IPS-20b (cell line): ENCODE measurements around the gene DOCK10.
A peak's percentile ranks its signal among the peaks of the same experiment; 100 is the strongest.
"Not testable (repeated sequence)": the region's sequence is repeated elsewhere in the genome, so short reads cannot be mapped to it uniquely, and the experiment has no call there.

Experiments
- H3K27ac ChIP-seq: one replicate; pipeline ENCODE4 v1.5.1; 2013; ENCODE audit warnings: low read length
- H3K27me3 ChIP-seq: 2 replicates; pipeline ENCODE4 v1.6.1; 2013; ENCODE audit warnings: mild to moderate bottlenecking, low read length, inconsistent platforms; ENCODE audit not compliant: insufficient read depth
- H3K36me3 ChIP-seq: 2 replicates; pipeline ENCODE4 v1.6.1; 2013; ENCODE audit warnings: low read depth, mild to moderate bottlenecking, inconsistent platforms, low read length, moderate library complexity; ENCODE audit not compliant: insufficient read depth
- H3K4me1 ChIP-seq: 2 replicates; pipeline ENCODE4 v1.6.1; 2013; ENCODE audit warnings: mild to moderate bottlenecking, control low read depth, inconsistent platforms, low read length, moderate library complexity; ENCODE audit not compliant: insufficient read depth
- H3K4me3 ChIP-seq: 2 replicates; pipeline ENCODE4 v1.5.1; 2013; ENCODE audit warnings: mild to moderate bottlenecking, low read length, inconsistent platforms
- H3K9ac ChIP-seq: 2 replicates; pipeline ENCODE4 v1.6.1; 2013; ENCODE audit warnings: low read depth, mild to moderate bottlenecking, inconsistent platforms, low read length, moderate library complexity
- H3K9me3 ChIP-seq: 2 replicates; pipeline ENCODE4 v1.6.1; 2013; ENCODE audit warnings: mild to moderate bottlenecking, low read depth, low read length, inconsistent platforms; ENCODE audit not compliant: insufficient read depth

Gene DOCK10

GRCh38 chr2:225070811-225071210, 28.5 kb upstream of the DOCK10 start:
- H3K9me3 ChIP-seq = peaks cover 8% of the 10 kb centered on the region
- no peaks in the 10 kb centered on the region for H3K27me3 ChIP-seq
- H3K4me3 ChIP-seq = no peak overlapping the region
- H3K9ac ChIP-seq = no peak overlapping the region
- no peaks in the 10 kb centered on the region for H3K36me3 ChIP-seq
- peaks cover 19% of the 10 kb centered on the region; the same call in 1 of the 2 replicates for H3K4me1 ChIP-seq
- no peak overlapping the region for H3K27ac ChIP-seq

- H3K36me3 ChIP-seq = no peaks in the 10 kb centered on the region
- H3K4me1 ChIP-seq = peaks cover 19% of the 10 kb centered on the region; the same call in 1 of the 2 replicates
- no peak overlapping the region for H3K9ac ChIP-seq
- no peak overlapping the region for H3K27ac ChIP-seq
- no peak overlapping the region for H3K4me3 ChIP-seq
- H3K9me3 ChIP-seq = peaks cover 8% of the 10 kb centered on the region
- no peaks in the 10 kb centered on the region for H3K27me3 ChIP-seq
Observed at GRCh38 chr2:225069966-225070365, 27.7 kb upstream of the DOCK10 start.

- Histone ChIP-seq H3K4me3 (no peak overlapping the region), H3K27ac (no peak overlapping the region), H3K4me1 (peaks cover 19% of the 10 kb centered on the region; the same call in 1 of the 2 replicates)
Observed at GRCh38 chr2:225069477-225069876, 27.2 kb upstream of the DOCK10 start.

GRCh38 chr2:225065882-225066281, 23.6 kb upstream of the DOCK10 start:
- Histone ChIP-seq H3K36me3 (no peaks in the 10 kb centered on the region), H3K27ac (no peak overlapping the region), H3K4me3 (no peak overlapping the region), H3K27me3 (no peaks in the 10 kb centered on the region), H3K9me3 (peaks cover 8% of the 10 kb centered on the region), H3K4me1 (no peaks in the 10 kb centered on the region), H3K9ac (no peak overlapping the region)

More at GRCh38 chr2:225069477-225069876, 27.2 kb upstream of the DOCK10 start:
- H3K9me3 ChIP-seq = peaks cover 8% of the 10 kb centered on the region
- no peaks in the 10 kb centered on the region for H3K36me3 ChIP-seq
- no peaks in the 10 kb centered on the region for H3K27me3 ChIP-seq
- no peak overlapping the region for H3K9ac ChIP-seq

- no peaks in the 10 kb centered on the region for H3K36me3 ChIP-seq
- H3K9me3 ChIP-seq = peaks cover 8% of the 10 kb centered on the region
- H3K27me3 ChIP-seq = no peaks in the 10 kb centered on the region
- no peaks in the 10 kb centered on the region for H3K4me1 ChIP-seq
- H3K4me3 ChIP-seq = no peak overlapping the region
- no peak overlapping the region for H3K27ac ChIP-seq
- H3K9ac ChIP-seq = no peak overlapping the region
Observed at GRCh38 chr2:225064928-225065327, 22.7 kb upstream of the DOCK10 start.

- Histone ChIP-seq H3K4me3 (no peak overlapping the region), H3K27me3 (no peaks in the 10 kb centered on the region), H3K9ac (no peak overlapping the region), H3K9me3 (peaks cover 8% of the 10 kb centered on the region), H3K27ac (no peak overlapping the region), H3K36me3 (no peaks in the 10 kb centered on the region), H3K4me1 (no peaks in the 10 kb centered on the region)
Observed at GRCh38 chr2:225064362-225064761, 22.1 kb upstream of the DOCK10 start.

GRCh38 chr2:225056330-225057073, 14.2 kb upstream of the DOCK10 start:
- H3K4me1 ChIP-seq = no peaks in the 10 kb centered on the region
- no peak overlapping the region for H3K27ac ChIP-seq
- no peak overlapping the region for H3K4me3 ChIP-seq
- H3K27me3 ChIP-seq = no peaks in the 10 kb centered on the region
- no peak overlapping the region for H3K9ac ChIP-seq
- no peaks in the 10 kb centered on the region for H3K9me3 ChIP-seq
- H3K36me3 ChIP-seq = no peaks in the 10 kb centered on the region

- no peak overlapping the region for H3K9ac ChIP-seq
- H3K27me3 ChIP-seq = no peaks in the 10 kb centered on the region
- H3K4me1 ChIP-seq = no peaks in the 10 kb centered on the region
Observed at GRCh38 chr2:225055714-225056113, 13.4 kb upstream of the DOCK10 start.

GRCh38 chr2:225052703-225053102, 10.4 kb upstream of the DOCK10 start:
- Histone ChIP-seq H3K4me3 (no peak overlapping the region), H3K4me1 (no peaks in the 10 kb centered on the region), H3K9me3 (no peaks in the 10 kb centered on the region), H3K36me3 (no peaks in the 10 kb centered on the region), H3K9ac (no peak overlapping the region), H3K27ac (no peak overlapping the region), H3K27me3 (no peaks in the 10 kb centered on the region)

More at GRCh38 chr2:225055714-225056113, 13.4 kb upstream of the DOCK10 start:
- Histone ChIP-seq H3K4me3 (no peak overlapping the region), H3K36me3 (no peaks in the 10 kb centered on the region), H3K27ac (no peak overlapping the region), H3K9me3 (no peaks in the 10 kb centered on the region)

GRCh38 chr2:225047502-225047901, 5.2 kb upstream of the DOCK10 start:
- H3K27ac ChIP-seq, H3K9me3 ChIP-seq, H3K36me3 ChIP-seq, H3K9ac ChIP-seq, H3K4me3 ChIP-seq, H3K4me1 ChIP-seq: not testable (repeated sequence)
- peaks cover 34% of the 10 kb centered on the region for H3K27me3 ChIP-seq

- Histone ChIP-seq H3K27ac (no peak overlapping the region), H3K9ac (no peak overlapping the region), H3K36me3 (no peaks in the 10 kb centered on the region), H3K9me3 (no peaks in the 10 kb centered on the region), H3K27me3 (peaks cover 76% of the 10 kb centered on the region), H3K4me1 (peaks cover 4% of the 10 kb centered on the region; the same call in 1 of the 2 replicates), H3K4me3 (peak overlapping the region; percentile 69)
Observed at GRCh38 chr2:225042800-225043167, 516 bp upstream of the DOCK10 start.

GRCh38 chr2:225041207-225041850, 939 bp downstream of the DOCK10 start:
- Histone ChIP-seq H3K9ac (no peak overlapping the region), H3K9me3 (no peaks in the 10 kb centered on the region), H3K27me3 (peaks cover 76% of the 10 kb centered on the region), H3K36me3 (no peaks in the 10 kb centered on the region), H3K27ac (no peak overlapping the region), H3K4me1 (peaks cover 4% of the 10 kb centered on the region; the same call in 1 of the 2 replicates), H3K4me3 (peak overlapping the region; percentile 69)
